HepG2 (cell line): ENCODE measurements around the gene TPGS1. TPM values are rescaled to one million over a fixed set of nuclear protein-coding genes. Genes with fewer than 3 reads are reported as not detected.

ENCODE experiments used
- CREB3 ChIP-seq: sonication (generic); formaldehyde crosslinking; IDR thresholded peaks from 2 replicates; pipeline ENCODE4 v1.5.0; 2020; ENCODE audit warnings: missing genetic modification reagents
- CTCF ChIP-seq: sonication (generic); formaldehyde crosslinking; IDR thresholded peaks from 2 replicates; pipeline ENCODE4 v1.5.0; 2020; ENCODE audit warnings: mild to moderate bottlenecking, missing genetic modification reagents, moderate library complexity
- FOXP1 ChIP-seq, 2 experiments: fragments of 450-650 bp in 1 of 2; IDR thresholded peaks; 2 replicates each; pipeline ENCODE4 v1.6.1; 2017 to 2018; ENCODE audit warnings: antibody characterized with exemption in 1 of 2
- MLX ChIP-seq: IDR thresholded peaks from 2 replicates; pipeline ENCODE4 v1.6.1; 2016
- NONO ChIP-seq, 2 experiments: fragments of 450-650 bp in 1 of 2; sonication (generic) in 1 of 2; formaldehyde crosslinking in 1 of 2; IDR thresholded peaks in 1 of 2; conservative IDR thresholded peaks in 1 of 2; 2 replicates each; pipeline versions ENCODE4 v1.6.1 to v1.8.0; 2017 to 2022; ENCODE audit warnings: mild to moderate bottlenecking in 1 of 2, missing genetic modification reagents in 1 of 2, moderate library complexity in 1 of 2
- PAXIP1 ChIP-seq: sonication (generic); formaldehyde crosslinking; conservative IDR thresholded peaks from 2 replicates; pipeline ENCODE4 v1.4.0; 2020; ENCODE audit warnings: mild to moderate bottlenecking, missing genetic modification reagents, moderate library complexity
- PHF20 ChIP-seq: sonication (generic); formaldehyde crosslinking; IDR thresholded peaks from 2 replicates; pipeline ENCODE4 v1.5.0; 2020; ENCODE audit warnings: mild to moderate bottlenecking, missing genetic modification reagents
- PRPF4 ChIP-seq: fragments of 200-400 bp; formaldehyde crosslinking; IDR thresholded peaks from 2 replicates; pipeline ENCODE4 v1.6.1; 2016; ENCODE audit warnings: low read length, low read depth; ENCODE audit not compliant: poor library complexity, severe bottlenecking
- SIN3B ChIP-seq: fragments of 150-350 bp; IDR thresholded peaks from 2 replicates; pipeline ENCODE4 v1.6.1; 2014; ENCODE audit warnings: low read length
- SYNCRIP ChIP-seq: fragments of 200-400 bp; formaldehyde crosslinking; IDR thresholded peaks from 2 replicates; pipeline ENCODE4 v1.6.1; 2018; ENCODE audit warnings: mild to moderate bottlenecking, low read depth, low read length; ENCODE audit not compliant: insufficient read depth
- ZBTB10 ChIP-seq: sonication (generic); formaldehyde crosslinking; IDR thresholded peaks from 2 replicates; pipeline ENCODE4 v1.4.0; 2020; ENCODE audit warnings: missing genetic modification reagents, borderline replicate concordance
- ZBTB38 ChIP-seq: sonication (generic); formaldehyde crosslinking; IDR thresholded peaks from 2 replicates; pipeline ENCODE4 v1.5.1; 2020; ENCODE audit warnings: mild to moderate bottlenecking, missing genetic modification reagents
- ZNF572 ChIP-seq: sonication (generic); formaldehyde crosslinking; IDR thresholded peaks from 2 replicates; pipeline ENCODE4 v1.5.1; 2020; ENCODE audit warnings: mild to moderate bottlenecking, missing genetic modification reagents
- ZNF607 ChIP-seq: sonication (generic); formaldehyde crosslinking; IDR thresholded peaks from 2 replicates; pipeline ENCODE4 v1.5.1; 2020; ENCODE audit warnings: missing genetic modification reagents, mild to moderate bottlenecking, borderline replicate concordance
- ZNF747 ChIP-seq: sonication (generic); formaldehyde crosslinking; IDR thresholded peaks from 2 replicates; pipeline ENCODE4 v1.8.1; 2023; ENCODE audit warnings: missing genetic modification reagents, mild to moderate bottlenecking, borderline replicate concordance
- polyA plus RNA-seq, 8 experiments: library from polyadenylated mRNA; depleted of rRNA in 3 of 8; stranded (reverse) in 7 of 8; unstranded in 1 of 8; fragments of >200 nt; fragmentation: Illumina TruSeq in 4 of 8; extraction: Trizol in 4 of 8; gene quantifications; 2 replicates each; pipeline versions ENCODE4 v1.2.1 to v1.2.3, GENCODE V29; 2011 to 2016; ENCODE audit warnings: low read depth in 4 of 8, missing spikeins in 1 of 8, mixed read lengths in 1 of 8; ENCODE audit not compliant: insufficient read depth in 1 of 8
- total RNA-seq, 5 experiments: library from RNA; depleted of rRNA; stranded (reverse); fragments of >200 nt; fragmentation: Illumina TruSeq; extraction: Trizol; gene quantifications; 2 replicates each; pipeline ENCODE4 v1.2.3, GENCODE V29; 2016; ENCODE audit warnings: low read depth in 1 of 5

The TPGS1 gene
- total and polyA plus RNA-seq, 2 of the 13 experiments (the other 11 are each of a cell fraction or from before 2014, with no cell fraction given): 1.1 to 6.2 TPM

GRCh38 chr19:524062-524674, 16.9 kb downstream of the TPGS1 start (continued):
- TF ChIP-seq MLX (CRISPR knock-in tag) (peak; percentile 72; the same call in 1 of the 2 replicates), CREB3 (no peak), NONO (IDR thresholded peaks at IDR 0.05) (no peak), NONO (CRISPR knock-in tag; conservative IDR thresholded peaks at IDR 0.05) (peak; percentile 93), PAXIP1 (CRISPR knock-in tag) (peak; percentile 98), FOXP1 (IDR thresholded peaks at IDR 0.05) (no peak), FOXP1 (CRISPR knock-in tag; IDR thresholded peaks at IDR 0.05) (peak; percentile 25; the same call in 1 of the 2 replicates), CTCF (peak; percentile 35), ZBTB38 (peak; percentile 80; the same call in 1 of the 2 replicates), PRPF4 (no peak), SYNCRIP (no peak), ZBTB10 (CRISPR knock-in tag) (peak; percentile 77; the same call in 1 of the 2 replicates), ZNF572 (no peak), ZNF747 (CRISPR knock-in tag) (peak; percentile 76), PHF20 (peak; percentile 64), ZNF607 (peak; percentile 39; the same call in 1 of the 2 replicates), SIN3B (no peak)
